H1 (cell line): Measurements from ENCODE around the gene PRR16. TPM values are rescaled to one million over a fixed set of nuclear protein-coding genes. Genes with fewer than 3 reads are reported as not detected.

ENCODE experiments used
- CTCF ChIA-PET: fragments of 300-600 bp; sonication (Branson Sonifier 250); formaldehyde crosslinking; loops from one replicate; lab custom pipeline; 2021; ENCODE audit not compliant: partially characterized antibody; lab: Charles Lee
- POLR2A ChIA-PET: fragments of 300-600 bp; sonication (Branson Sonifier 250); formaldehyde crosslinking; loops from one replicate; lab custom pipeline; 2021; ENCODE audit warnings: inconsistent platforms; ENCODE audit not compliant: partially characterized antibody; lab: Charles Lee
- DNase-seq, 2 experiments: peaks; one replicate each; pipeline versions ENCODE4 v3.0.0 to v3.0.0-alpha.2; 2010 to 2022; ENCODE audit warnings: low spot score in 2 of 2, low read depth in 1 of 2, mixed read lengths in 1 of 2
- FAIRE-seq: peaks from 2 replicates; lab custom pipeline; 2011; peaks lifted over from hg19 to GRCh38; lab: Jason Lieb, UNC
- H2AFZ ChIP-seq: 2 replicates; pipeline ENCODE4 v1.8.1; 2012; ENCODE audit warnings: low read length, inconsistent platforms
- H2AK5ac ChIP-seq: 2 replicates; pipeline ENCODE4 v1.6.1; 2013; ENCODE audit warnings: low read depth, low read length
- H2BK120ac ChIP-seq: replicated peaks from 2 replicates; pipeline ENCODE3; 2013; ENCODE audit warnings: low read depth, low read length, inconsistent platforms
- H2BK12ac ChIP-seq: 2 replicates; pipeline ENCODE4 v1.6.1; 2013; ENCODE audit warnings: low read depth, low read length
- H2BK15ac ChIP-seq: 2 replicates; pipeline ENCODE4 v1.6.1; 2013; ENCODE audit warnings: low read length
- H2BK20ac ChIP-seq: 2 replicates; pipeline ENCODE4 v1.6.1; 2013; ENCODE audit warnings: low read length
- H2BK5ac ChIP-seq: 2 replicates; pipeline ENCODE4 v1.6.1; 2013; ENCODE audit warnings: low read depth, low read length
- H3K14ac ChIP-seq: 2 replicates; pipeline ENCODE4 v1.6.1; 2013; ENCODE audit warnings: inconsistent platforms; ENCODE audit not compliant: insufficient read length
- H3K18ac ChIP-seq: 2 replicates; pipeline ENCODE4 v1.6.1; 2013; ENCODE audit warnings: low read length; ENCODE audit errors: extremely low read depth
- H3K23ac ChIP-seq: 2 replicates; pipeline ENCODE4 v1.6.1; 2013; ENCODE audit warnings: inconsistent platforms; ENCODE audit not compliant: insufficient read length
- H3K23me2 ChIP-seq: 2 replicates; pipeline ENCODE4 v1.6.1; 2013; ENCODE audit warnings: low read depth, low read length
- H3K27ac ChIP-seq: 2 replicates; pipeline ENCODE4 v1.6.1; 2011; ENCODE audit warnings: low read depth, low read length, inconsistent platforms
- H3K27me3 ChIP-seq, 4 experiments: replicated peaks in 1 of 4; 1 replicate in 1 of 4; 2 replicates in 3 of 4; pipeline versions ENCODE4 v1.6.1 to v1.8.1; 2011 to 2013; ENCODE audit warnings: low read length in 3 of 4, mild to moderate bottlenecking in 3 of 4, inconsistent platforms in 2 of 4, mixed read lengths in 2 of 4, moderate library complexity in 1 of 4; ENCODE audit not compliant: control insufficient read depth in 3 of 4, insufficient read depth in 3 of 4; ENCODE audit errors: extremely low read depth in 1 of 4
- H3K36me3 ChIP-seq, 4 experiments: 2 replicates each; pipeline versions ENCODE4 v1.6.1 to v1.8.1; 2011 to 2013; ENCODE audit warnings: mild to moderate bottlenecking in 4 of 4, low read length in 3 of 4, moderate library complexity in 2 of 4, control low read depth in 1 of 4, inconsistent platforms in 1 of 4; ENCODE audit not compliant: insufficient read depth in 4 of 4, control insufficient read depth in 2 of 4
- H3K4ac ChIP-seq: replicated peaks from 2 replicates; pipeline ENCODE3; 2013; ENCODE audit warnings: low read length, low read depth, mixed read lengths, inconsistent platforms; ENCODE audit not compliant: insufficient read length
- H3K4me1 ChIP-seq, 4 experiments: replicated peaks in 1 of 4; 1 replicate in 1 of 4; 2 replicates in 3 of 4; pipeline versions ENCODE4 v1.6.1 to v1.8.1; 2011 to 2013; ENCODE audit warnings: low read length in 3 of 4, inconsistent platforms in 2 of 4, mixed read lengths in 1 of 4; ENCODE audit not compliant: insufficient read depth in 4 of 4, control insufficient read depth in 3 of 4
- H3K4me2 ChIP-seq, 2 experiments: 2 replicates each; pipeline versions ENCODE4 v1.6.1 to v1.8.1; 2011 to 2013; ENCODE audit warnings: low read depth in 2 of 2, low read length in 2 of 2, control low read depth in 1 of 2, inconsistent platforms in 1 of 2, mild to moderate bottlenecking in 1 of 2; ENCODE audit not compliant: insufficient read depth in 1 of 2
- H3K4me3 ChIP-seq, 4 experiments: fragments of 200-600, 300-600 bp in 1 of 4; sonication (generic), shearing (Covaris generic), sonication (Bioruptor Twin) in 1 of 4; 2 replicates each; pipeline versions ENCODE4 v1.5.1 to v1.8.1; 2011 to 2016; ENCODE audit warnings: low read length in 4 of 4, low read depth in 3 of 4, control low read depth in 2 of 4, inconsistent platforms in 2 of 4, mild to moderate bottlenecking in 2 of 4, mixed read lengths in 1 of 4, moderate library complexity in 1 of 4; ENCODE audit not compliant: insufficient read depth in 2 of 4; ENCODE audit errors: extremely low read depth in 1 of 4
- H3K56ac ChIP-seq: replicated peaks from 2 replicates; pipeline ENCODE3; 2013; ENCODE audit warnings: low read depth, mild to moderate bottlenecking, mixed read lengths, low read length, inconsistent platforms; ENCODE audit not compliant: insufficient read length
- H3K79me1 ChIP-seq: 2 replicates; pipeline ENCODE4 v1.6.1; 2013; ENCODE audit warnings: low read depth, low read length, control low read depth
- H3K79me2 ChIP-seq, 2 experiments: 2 replicates each; pipeline versions ENCODE4 v1.6.1 to v1.8.1; 2012 to 2013; ENCODE audit warnings: low read length in 2 of 2, mild to moderate bottlenecking in 2 of 2, inconsistent platforms in 1 of 2; ENCODE audit not compliant: insufficient read depth in 2 of 2, control insufficient read depth in 1 of 2
- H3K9ac ChIP-seq, 4 experiments: replicated peaks in 1 of 4; 1 replicate in 1 of 4; 2 replicates in 3 of 4; pipeline versions ENCODE4 v1.6.1 to v1.8.1; 2011 to 2013; ENCODE audit warnings: low read depth in 3 of 4, low read length in 3 of 4, control low read depth in 2 of 4, mild to moderate bottlenecking in 2 of 4, moderate library complexity in 2 of 4, inconsistent platforms in 1 of 4; ENCODE audit errors: extremely low read depth in 1 of 4
- H3K9me3 ChIP-seq, 2 experiments: 2 replicates each; pipeline versions ENCODE4 v1.6.1 to v1.8.1; 2012 to 2013; ENCODE audit warnings: mild to moderate bottlenecking in 2 of 2, moderate library complexity in 2 of 2, control low read depth in 1 of 2, inconsistent platforms in 1 of 2, low read depth in 1 of 2, low read length in 1 of 2, mixed read lengths in 1 of 2; ENCODE audit not compliant: insufficient read depth in 2 of 2
- H4K20me1 ChIP-seq, 2 experiments: replicated peaks in 1 of 2; 2 replicates each; pipeline versions ENCODE3 to v1.8.1; 2011 to 2013; ENCODE audit warnings: inconsistent platforms in 2 of 2, low read length in 2 of 2, mild to moderate bottlenecking in 1 of 2; ENCODE audit not compliant: insufficient read depth in 2 of 2, control insufficient read depth in 1 of 2
- H4K5ac ChIP-seq: 2 replicates; pipeline ENCODE4 v1.6.1; 2013; ENCODE audit warnings: low read length, low read depth, mixed read lengths, inconsistent platforms; ENCODE audit not compliant: insufficient read length
- H4K8ac ChIP-seq: 2 replicates; pipeline ENCODE4 v1.8.0; 2013; ENCODE audit warnings: mild to moderate bottlenecking, moderate library complexity, low read length, inconsistent platforms; ENCODE audit not compliant: insufficient read depth; ENCODE audit errors: extremely low read depth
- H4K91ac ChIP-seq: replicated peaks from 2 replicates; pipeline ENCODE3; 2013; ENCODE audit warnings: low read length, mixed read lengths, inconsistent platforms; ENCODE audit not compliant: insufficient read length
- BACH1 ChIP-seq: IDR thresholded peaks from 2 replicates; pipeline ENCODE4 v1.6.1; 2012; ENCODE audit warnings: low read length, improper control_type of control experiment
- CBX5 ChIP-seq: fragments of 300-800, 300-1000 bp; sonication (generic); IDR thresholded peaks from 2 replicates; pipeline ENCODE4 v1.7.1; 2016; ENCODE audit warnings: antibody characterized with exemption, low read length, low read depth
- CEBPB ChIP-seq: IDR thresholded peaks from 2 replicates; pipeline ENCODE4 v1.6.1; 2012; ENCODE audit warnings: low read depth, low read length
- CHD1 ChIP-seq: IDR thresholded peaks from 2 replicates; pipeline ENCODE4 v1.6.1; 2012; ENCODE audit warnings: low read depth, low read length, improper control_type of control experiment
- E2F6 ChIP-seq: IDR thresholded peaks from 2 replicates; pipeline ENCODE4 v1.6.1; 2012; ENCODE audit warnings: inconsistent platforms
- GABPA ChIP-seq: IDR thresholded peaks from 2 replicates; pipeline ENCODE4 v1.6.1; 2011; ENCODE audit warnings: mild to moderate bottlenecking, low read length, moderate library complexity, borderline replicate concordance; ENCODE audit not compliant: insufficient read depth
- JUND ChIP-seq: IDR thresholded peaks from 2 replicates; pipeline ENCODE4 v1.6.1; 2011; ENCODE audit warnings: mild to moderate bottlenecking, improper control_type of control experiment, low read length
- KDM1A ChIP-seq: fragments of 200-600, 300-600 bp; sonication (generic); IDR thresholded peaks from 2 replicates; pipeline ENCODE4 v1.7.1; 2016; ENCODE audit warnings: mild to moderate bottlenecking, low read length, borderline replicate concordance
- MAFK ChIP-seq: IDR thresholded peaks from 2 replicates; pipeline ENCODE4 v1.6.1; 2012; ENCODE audit warnings: low read depth, mild to moderate bottlenecking, improper control_type of control experiment, low read length
- RBBP5 ChIP-seq: IDR thresholded peaks from 2 replicates; pipeline ENCODE4 v1.7.1; 2012; ENCODE audit warnings: low read depth, mild to moderate bottlenecking, inconsistent platforms, low read length, moderate library complexity, borderline replicate concordance
- RNF2 ChIP-seq: fragments of 200-900, 300-1000 bp; sonication (generic); IDR thresholded peaks from 2 replicates; pipeline ENCODE4 v1.7.1; 2016; ENCODE audit warnings: borderline replicate concordance, low read depth, mild to moderate bottlenecking, antibody characterized with exemption, low read length; ENCODE audit not compliant: poor library complexity, severe bottlenecking; ENCODE audit errors: missing control alignments
- SIRT6 ChIP-seq: IDR thresholded peaks from one replicate; pipeline ENCODE4 v1.7.1; 2012; ENCODE audit warnings: low read length, inconsistent platforms
- WGBS, 2 experiments: shearing (Covaris generic) in 1 of 2; methylation state at CpG; one replicate each; pipeline versions ENCODE4 v1.1.6 to v1.1.7; 2013 to 2015; ENCODE audit warnings: low lambda C conversion rate in 2 of 2, mixed read lengths in 2 of 2, inconsistent platforms in 1 of 2, low coverage in 1 of 2, missing lambda C conversion rate in 1 of 2; ENCODE audit not compliant: insufficient replicate concordance in 2 of 2, insufficient coverage in 1 of 2, insufficient read length in 1 of 2; ENCODE audit errors: extremely low coverage in 1 of 2, missing lambda C conversion rate in 1 of 2; 5-methylcytosine and 5-hydroxymethylcytosine counted together
- polyA plus RNA-seq, 7 experiments: library from polyadenylated mRNA; depleted of rRNA in 3 of 7; stranded (reverse) in 5 of 7; unstranded in 2 of 7; fragments of >200 nt in 5 of 7; fragments of 200-250 nt in 2 of 7; gene quantifications; 1 replicate in 5 of 7; 2 replicates in 1 of 7; 4 replicates in 1 of 7; pipeline versions ENCODE4 v1.2.1 to v1.2.3, GENCODE V29; 2011 to 2013; ENCODE audit warnings: missing spikeins in 2 of 7, mixed read lengths in 2 of 7
- total RNA-seq: library from RNA; stranded (reverse); fragmentation: NEBNext Ultra II Directional; extraction: Animal tissue kit (Norgen Biotek cat#: 25700); gene quantifications from 2 replicates; pipeline ENCODE4 v1.2.1, GENCODE V29; 2021

The PRR16 gene
- total and polyA plus RNA-seq, 2 of the 8 experiments (the other 6 are each of a cell fraction or from before 2014, with no cell fraction given): 0.73 to 1.6 TPM

- H2BK120ac ChIP-seq: no peak overlapping the region
- H3K36me3 ChIP-seq: peaks cover 0 to 3% (median 0%) of the 10 kb centered on the region in 4 experiments; a peak in 1 of 8 replicates
- H3K4me2 ChIP-seq: no peak overlapping the region
- no peak overlapping the region for H2BK12ac ChIP-seq
- H2AK5ac ChIP-seq: no peak overlapping the region
- H3K4me1 ChIP-seq: peaks cover 0 to 4% (median 0%) of the 10 kb centered on the region in 4 experiments; a peak in 2 of 7 replicates
- 79% methylated on average over 9 of the region's 9 CpGs; no CpG with 5 or more reads in 1 of the 2 experiments for WGBS, 2 experiments
- H3K9me3 ChIP-seq: no peaks in the 10 kb centered on the region
- no peaks in the 10 kb centered on the region for H3K79me2 ChIP-seq
- H2BK20ac ChIP-seq: no peak overlapping the region
- H3K56ac ChIP-seq: no peak overlapping the region
- no peak overlapping the region for H4K8ac ChIP-seq
- no peak overlapping the region for H3K9ac ChIP-seq
- H2BK5ac ChIP-seq: no peak overlapping the region
- H3K23ac ChIP-seq: no peak overlapping the region
- POLR2A ChIA-PET: interaction anchor here (0.9 kb wide), 1 partner anchor 42 kb away, joined by 3 read pairs; no protein-coding TSS in a partner anchor
- H3K23me2 ChIP-seq: no peaks in the 10 kb centered on the region
- H3K27me3 ChIP-seq: no peaks in the 10 kb centered on the region
- FAIRE-seq (peak; percentile 62), DNase-seq (no peak)
- no peaks in the 10 kb centered on the region for H3K79me1 ChIP-seq
- no peak overlapping the region for H4K91ac ChIP-seq
- H3K4me3 ChIP-seq: no peak overlapping the region
- H3K4ac ChIP-seq: no peak overlapping the region
- H3K27ac ChIP-seq: no peak overlapping the region
- H2BK15ac ChIP-seq: no peak overlapping the region
- H2AFZ ChIP-seq: no peak overlapping the region
- H3K14ac ChIP-seq: no peak overlapping the region
- H4K5ac ChIP-seq: no peak overlapping the region
- no peaks in the 10 kb centered on the region for H4K20me1 ChIP-seq
- no peak overlapping the region for H3K18ac ChIP-seq
- CTCF ChIA-PET: interaction anchor here (0.7 kb wide), 1 partner anchor 111 kb away, joined by 3 read pairs; no protein-coding TSS in a partner anchor
- no peak for TF ChIP-seq CHD1
- TF ChIP-seq SIRT6: no peak
- TF ChIP-seq CEBPB: no peak
- no peak for TF ChIP-seq E2F6
- no peak for TF ChIP-seq CBX5
- TF ChIP-seq JUND: no peak
- TF ChIP-seq RBBP5: no peak
- no peak for TF ChIP-seq KDM1A
- TF ChIP-seq MAFK: peak; percentile 83
- TF ChIP-seq GABPA: no peak
- peak; percentile 76; the same call in 1 of the 2 replicates for TF ChIP-seq BACH1
- no peak for TF ChIP-seq RNF2
These were observed 226.7 kb downstream of the PRR16 start for GRCh38 chr5:120690621-120691407.
